Tibial artery (tissue), 4 donors: ENCODE results near the gene CYP51A1.

Source experiments
- DNase-seq, 2 donors: peaks; one replicate each; pipeline ENCODE4 v3.0.0-alpha.2; 2019
- H3K27ac ChIP-seq, 2 donors: fragments of 200-600 bp; sonication (generic) in 1 of 2; 1 replicate in 1 of 2; 2 replicates in 1 of 2; pipeline ENCODE4 v1.5.1; 2018 to 2019; ENCODE audit warnings: mild to moderate bottlenecking in 1 of 2
- H3K27me3 ChIP-seq, 2 donors: fragments of 200-600 bp; sonication (generic) in 1 of 2; one replicate each; pipeline versions ENCODE4 v1.5.1 to v1.6.0; 2016 to 2019
- H3K36me3 ChIP-seq, 3 donors: fragments of 200-600 bp; sonication (generic) in 2 of 3; one replicate each; pipeline ENCODE4 v1.5.1; 2016 to 2019; ENCODE audit warnings: mild to moderate bottlenecking in 2 of 3
- H3K4me1 ChIP-seq, 4 donors: fragments of 200-600 bp; sonication (generic) in 2 of 4; 1 replicate in 3 of 4; 2 replicates in 1 of 4; pipeline ENCODE4 v1.5.1; 2016 to 2019
- H3K4me3 ChIP-seq, 2 donors: fragments of 200-600 bp; sonication (generic) in 1 of 2; 1 replicate in 1 of 2; 2 replicates in 1 of 2; pipeline ENCODE4 v1.5.1; 2018 to 2019; ENCODE audit warnings: mild to moderate bottlenecking in 2 of 2
- H3K9me3 ChIP-seq, 3 donors: fragments of 200-600 bp; sonication (generic) in 1 of 3; one replicate each; pipeline ENCODE4 v1.5.1; 2016 to 2019
- CTCF ChIP-seq, 2 experiments: fragments of 200-600 bp in 1 of 2; fragments of 450-650 bp in 1 of 2; IDR thresholded peaks; one replicate each; pipeline ENCODE4 v1.5.1; 2017 to 2019; ENCODE audit warnings: antibody characterized with exemption in 2 of 2, mild to moderate bottlenecking in 1 of 2, moderate library complexity in 1 of 2
- intact Hi-C: fragments of 100-400 bp; cut with DNase I; formaldehyde crosslinking; loops from one replicate; pipeline ENCODE4 v1.15.0; 2023; ENCODE audit warnings: low total_unique reads

The CYP51A1 gene

GRCh38 chr7:92072121-92072520 lies 62.2 kb downstream of the CYP51A1 start:
- H3K27me3 ChIP-seq = no peaks in the 10 kb centered on the region
- no peak overlapping the region for H3K4me3 ChIP-seq
- no peaks in the 10 kb centered on the region for H3K4me1 ChIP-seq
- intact Hi-C loops = no loop called here
- no peaks in the 10 kb centered on the region for H3K9me3 ChIP-seq
- H3K27ac ChIP-seq = no peak overlapping the region
- no peak for DNase-seq
- H3K36me3 ChIP-seq = peaks cover 42 to 62% (median 46%) of the 10 kb centered on the region in 3 donors
- TF ChIP-seq CTCF (IDR thresholded peaks at IDR 0.05) = no peak

- no peaks in the 10 kb centered on the region for H3K4me1 ChIP-seq
- intact Hi-C loops = no loop called here
- H3K36me3 ChIP-seq = peaks cover 34 to 69% (median 50%) of the 10 kb centered on the region in 3 donors
- no peaks in the 10 kb centered on the region for H3K9me3 ChIP-seq
- no peak for DNase-seq
- TF ChIP-seq CTCF (IDR thresholded peaks at IDR 0.05) = no peak
- no peaks in the 10 kb centered on the region for H3K27me3 ChIP-seq
- no peak overlapping the region for H3K4me3 ChIP-seq
- no peak overlapping the region for H3K27ac ChIP-seq
Measured at GRCh38 chr7:92071032-92071431, 63.2 kb downstream of the CYP51A1 start.

GRCh38 chr7:92064438-92065029 lies 69.7 kb downstream of the CYP51A1 start:
- H3K27ac ChIP-seq = no peak overlapping the region
- no peak overlapping the region for H3K4me3 ChIP-seq
- H3K9me3 ChIP-seq = no peaks in the 10 kb centered on the region
- H3K36me3 ChIP-seq = peaks cover 13 to 49% (median 25%) of the 10 kb centered on the region in 3 donors
- intact Hi-C loops = no loop called here
- no peak for DNase-seq
- H3K27me3 ChIP-seq = no peaks in the 10 kb centered on the region
- no peaks in the 10 kb centered on the region for H3K4me1 ChIP-seq
- TF ChIP-seq CTCF (IDR thresholded peaks at IDR 0.05) = no peak
